Common myeloid progenitor, CD34-positive (primary cell): ENCODE measurements around the gene CYP27A1.

Experiments used
- CTCF ChIA-PET: fragments of 350-600 bp; sonication (Branson Sonifier 250); formaldehyde crosslinking; loops from one replicate; lab custom pipeline; 2021; ENCODE audit warnings: antibody characterized with exemption; lab: Charles Lee
- POLR2A ChIA-PET: fragments of 350-600 bp; sonication (Branson Sonifier 250); formaldehyde crosslinking; loops from one replicate; lab custom pipeline; 2021; ENCODE audit warnings: antibody characterized with exemption; lab: Charles Lee
- DNase-seq, 3 donors: peaks; one replicate each; pipeline versions ENCODE4 v3.0.0 to v3.0.0-alpha.2; 2013
- H3K27ac ChIP-seq, 2 experiments: 1 replicate in 1 of 2; 2 replicates in 1 of 2; pipeline ENCODE4 v1.7.0; 2013; ENCODE audit warnings: inconsistent platforms in 2 of 2, low read length in 2 of 2, mild to moderate bottlenecking in 2 of 2, low read depth in 1 of 2, moderate library complexity in 1 of 2; ENCODE audit not compliant: severe bottlenecking in 2 of 2, insufficient read depth in 1 of 2, poor library complexity in 1 of 2
- H3K27me3 ChIP-seq, 5 experiments: replicated peaks in 2 of 5; 1 replicate in 3 of 5; 2 replicates in 2 of 5; pipeline versions ENCODE4 v1.6.1 to v1.7.0; 2013; ENCODE audit warnings: low read length in 4 of 5, mild to moderate bottlenecking in 2 of 5, moderate library complexity in 2 of 5, inconsistent platforms in 1 of 5; ENCODE audit not compliant: insufficient read depth in 5 of 5, control insufficient read depth in 4 of 5
- H3K36me3 ChIP-seq, 4 experiments: 1 replicate in 2 of 4; 2 replicates in 2 of 4; pipeline versions ENCODE4 v1.6.1 to v1.7.0; 2013; ENCODE audit warnings: low read length in 3 of 4, control low read depth in 1 of 4, mild to moderate bottlenecking in 1 of 4; ENCODE audit not compliant: control insufficient read depth in 4 of 4, insufficient read depth in 4 of 4
- H3K4me1 ChIP-seq, 4 experiments: 1 replicate in 3 of 4; 2 replicates in 1 of 4; pipeline versions ENCODE4 v1.6.1 to v1.7.1; 2013; ENCODE audit warnings: low read length in 3 of 4, mild to moderate bottlenecking in 3 of 4, control low read depth in 1 of 4, inconsistent platforms in 1 of 4, moderate library complexity in 1 of 4; ENCODE audit not compliant: control insufficient read depth in 4 of 4, insufficient read depth in 4 of 4; ENCODE audit errors: control extremely low read depth in 1 of 4
- H3K4me3 ChIP-seq, 7 experiments: 1 replicate in 4 of 7; 2 replicates in 3 of 7; pipeline versions ENCODE4 v1.5.1 to v1.7.0; 2013; ENCODE audit warnings: mild to moderate bottlenecking in 7 of 7, low read length in 6 of 7, moderate library complexity in 6 of 7, inconsistent platforms in 2 of 7, low read depth in 2 of 7, control low read depth in 1 of 7; ENCODE audit not compliant: insufficient read depth in 4 of 7, control insufficient read depth in 1 of 7; ENCODE audit errors: extremely low read depth in 1 of 7
- H3K9me3 ChIP-seq, 5 experiments: 1 replicate in 4 of 5; 2 replicates in 1 of 5; pipeline versions ENCODE4 v1.6.1 to v1.7.1; 2013; ENCODE audit warnings: low read length in 4 of 5, mild to moderate bottlenecking in 2 of 5, inconsistent platforms in 1 of 5, low read depth in 1 of 5, moderate library complexity in 1 of 5; ENCODE audit not compliant: control insufficient read depth in 4 of 5, insufficient read depth in 2 of 5; ENCODE audit errors: control extremely low read depth in 1 of 5
- WGBS: methylation state at CpG from one replicate; pipeline ENCODE4 v1.1.5; 2013; ENCODE audit not compliant: insufficient coverage; 5-methylcytosine and 5-hydroxymethylcytosine counted together

The CYP27A1 gene

DNA sequence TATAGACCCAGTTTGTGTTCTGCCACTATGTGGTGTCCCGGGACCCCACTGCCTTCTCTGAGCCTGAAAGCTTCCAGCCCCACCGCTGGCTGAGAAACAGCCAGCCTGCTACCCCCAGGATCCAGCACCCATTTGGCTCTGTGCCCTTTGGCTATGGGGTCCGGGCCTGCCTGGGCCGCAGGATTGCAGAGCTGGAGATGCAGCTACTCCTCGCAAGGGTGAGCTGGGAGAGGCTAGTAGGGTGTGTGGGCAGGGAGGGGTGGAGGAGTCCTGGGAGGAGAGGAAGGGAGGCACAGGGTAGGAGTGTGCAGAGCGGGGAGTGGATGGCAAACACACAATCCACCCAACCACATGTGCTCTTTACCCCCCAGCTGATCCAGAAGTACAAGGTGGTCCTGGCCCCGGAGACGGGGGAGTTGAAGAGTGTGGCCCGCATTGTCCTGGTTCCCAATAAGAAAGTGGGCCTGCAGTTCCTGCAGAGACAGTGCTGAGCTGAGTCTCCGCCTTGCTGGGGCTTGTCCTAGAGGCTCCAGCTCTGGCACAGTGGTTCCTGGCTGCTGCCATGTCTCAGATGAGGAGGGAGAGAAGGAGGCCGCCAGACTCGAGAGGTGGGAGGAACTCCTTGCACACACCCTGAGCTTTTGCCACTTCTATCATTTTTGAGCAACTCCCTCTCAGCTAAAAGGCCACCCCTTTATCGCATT is 32.7 kb downstream of the CYP27A1 start:
- WGBS = 100% methylated on average over 8 of the region's 13 CpGs
- no peaks in the 10 kb centered on the region for H3K9me3 ChIP-seq
- POLR2A ChIA-PET = no interaction called here
- no peak for DNase-seq
- H3K27ac ChIP-seq = no peak overlapping the region
- H3K27me3 ChIP-seq = peaks cover 0 to 9% (median 5%) of the 10 kb centered on the region in 5 experiments
- H3K4me1 ChIP-seq = no peaks in the 10 kb centered on the region
- H3K4me3 ChIP-seq = no peak overlapping the region
- H3K36me3 ChIP-seq = no peaks in the 10 kb centered on the region
- CTCF ChIA-PET = interaction anchor here (1.0 kb wide), 1 partner anchor 9 kb away, joined by 3 read pairs; no protein-coding TSS in a partner anchor

GRCh38 chr2:218815244-218815637 is 33.3 kb downstream of the CYP27A1 start:
- H3K9me3 ChIP-seq = no peaks in the 10 kb centered on the region
- no peaks in the 10 kb centered on the region for H3K36me3 ChIP-seq
- 99% methylated on average over 4 of the region's 5 CpGs for WGBS
- no peak for DNase-seq
- no peak overlapping the region for H3K4me3 ChIP-seq
- ChIA-PET CTCF (interaction anchor here (1.0 kb wide), 1 partner anchor 10 kb away, joined by 3 read pairs; no protein-coding TSS in a partner anchor), POLR2A (no interaction called here)
- H3K27ac ChIP-seq = no peak overlapping the region
- H3K4me1 ChIP-seq = no peaks in the 10 kb centered on the region
- H3K27me3 ChIP-seq = peaks cover 0 to 9% (median 5%) of the 10 kb centered on the region in 5 experiments

- ChIA-PET CTCF (no interaction called here), POLR2A (no interaction called here)
- H3K36me3 ChIP-seq = no peaks in the 10 kb centered on the region
- H3K9me3 ChIP-seq = no peaks in the 10 kb centered on the region
- no peak overlapping the region for H3K27ac ChIP-seq
- DNase-seq = no peak
- no peak overlapping the region for H3K4me3 ChIP-seq
- no peaks in the 10 kb centered on the region for H3K4me1 ChIP-seq
- whole genome bisulfite sequencing = 100% methylated on average over 4 of the region's 4 CpGs
- H3K27me3 ChIP-seq = peaks cover 0 to 9% (median 5%) of the 10 kb centered on the region in 5 experiments
Observed at GRCh38 chr2:218815649-218816048, 33.7 kb downstream of the CYP27A1 start.

GRCh38 chr2:218816561-218817011 is 34.6 kb downstream of the CYP27A1 start:
- H3K4me3 ChIP-seq = no peak overlapping the region
- DNase-seq = no peak
- 93% methylated on average over 2 of the region's 2 CpGs for WGBS
- H3K27ac ChIP-seq = no peak overlapping the region
- H3K9me3 ChIP-seq = no peaks in the 10 kb centered on the region
- H3K4me1 ChIP-seq = no peaks in the 10 kb centered on the region
- peaks cover 0 to 13% (median 5%) of the 10 kb centered on the region in 5 experiments for H3K27me3 ChIP-seq
- no peaks in the 10 kb centered on the region for H3K36me3 ChIP-seq
- CTCF ChIA-PET = interaction anchor here (1.1 kb wide), 2 partner anchors 25 to 36 kb away, joined by 3 to 4 read pairs; no protein-coding TSS in a partner anchor
- POLR2A ChIA-PET = no interaction called here

DNA sequence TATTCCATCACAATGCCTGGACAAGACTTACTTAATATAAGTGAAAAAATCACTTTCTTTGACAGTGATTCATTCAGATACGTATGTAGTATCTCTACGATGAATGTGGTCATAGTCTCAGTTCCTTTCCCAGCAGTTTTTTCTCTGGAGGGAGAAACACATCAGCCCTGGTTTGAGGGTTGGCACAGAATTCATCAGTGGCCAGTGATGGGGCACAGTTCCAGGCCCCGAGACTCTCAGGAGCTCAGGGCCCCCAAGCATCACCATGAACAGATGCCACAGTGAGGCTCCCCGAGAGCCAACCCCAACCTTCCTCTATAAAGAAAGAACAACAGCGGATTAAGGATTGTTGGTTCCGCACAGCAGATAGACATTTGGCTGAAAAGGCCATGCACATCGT is 37.1 kb downstream of the CYP27A1 start:
- POLR2A ChIA-PET = no interaction called here
- 96% methylated on average over 6 of the region's 7 CpGs for WGBS
- no peak for DNase-seq
- Histone ChIP-seq H3K36me3 (no peaks in the 10 kb centered on the region), H3K4me3 (no peak overlapping the region), H3K4me1 (no peaks in the 10 kb centered on the region), H3K9me3 (no peaks in the 10 kb centered on the region), H3K27ac (no peak overlapping the region), H3K27me3 (peaks cover 0 to 11% (median 4%) of the 10 kb centered on the region in 5 experiments)
- CTCF ChIA-PET = no interaction called here

DNA sequence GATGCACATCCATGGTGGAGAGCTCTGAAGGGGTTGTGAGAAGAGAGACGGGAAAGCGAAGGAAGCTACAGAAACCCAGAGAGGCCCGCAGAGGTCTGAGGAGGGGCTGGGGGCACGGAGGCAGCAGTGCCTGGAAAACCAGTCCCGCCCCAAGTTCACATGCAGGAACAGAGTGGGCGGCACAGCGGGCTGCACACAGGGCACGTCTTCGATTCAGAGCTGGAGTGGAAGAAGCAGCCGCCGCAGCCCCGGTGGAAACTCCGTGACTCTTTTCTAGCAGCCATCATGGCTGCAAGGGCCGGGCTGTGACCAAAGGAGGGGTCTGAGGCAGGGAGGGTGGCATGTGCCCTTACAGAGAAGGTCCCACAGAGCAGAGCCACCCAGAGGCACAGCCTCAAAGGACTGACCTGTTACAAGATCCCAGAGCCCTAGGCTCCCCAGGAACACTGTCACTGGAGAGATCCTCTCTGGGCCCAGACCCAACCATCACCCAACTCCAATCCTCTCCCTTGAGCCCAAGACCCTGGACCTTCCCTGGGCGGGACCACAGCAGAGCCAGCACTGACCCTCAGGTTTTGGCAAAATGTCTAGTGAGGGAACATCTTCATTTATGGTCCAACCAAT is 38.9 kb downstream of the CYP27A1 start:
- ChIA-PET CTCF (no interaction called here), POLR2A (no interaction called here)
- H3K9me3 ChIP-seq = no peaks in the 10 kb centered on the region
- H3K36me3 ChIP-seq = no peaks in the 10 kb centered on the region
- 96% methylated on average over 14 of the region's 15 CpGs for WGBS
- no peak overlapping the region for H3K27ac ChIP-seq
- no peaks in the 10 kb centered on the region for H3K4me1 ChIP-seq
- peaks cover 0 to 10% (median 2%) of the 10 kb centered on the region in 5 experiments for H3K27me3 ChIP-seq
- DNase-seq = no peak
- H3K4me3 ChIP-seq = no peak overlapping the region

- H3K4me1 ChIP-seq = no peaks in the 10 kb centered on the region
- CTCF ChIA-PET = no interaction called here
- 94% methylated on average over 9 of the region's 9 CpGs for WGBS
- H3K27me3 ChIP-seq = peaks cover 0 to 10% (median 2%) of the 10 kb centered on the region in 5 experiments
- DNase-seq = no peak
- no peaks in the 10 kb centered on the region for H3K36me3 ChIP-seq
- no peak overlapping the region for H3K27ac ChIP-seq
- no peaks in the 10 kb centered on the region for H3K9me3 ChIP-seq
- H3K4me3 ChIP-seq = no peak overlapping the region
- POLR2A ChIA-PET = no interaction called here
Observed at GRCh38 chr2:218821605-218822211, 39.8 kb downstream of the CYP27A1 start.
